HG03442 (cell line): Measurements from ENCODE around the gene OR52W1.
"Not testable (repeated sequence)": the region's sequence is repeated elsewhere in the genome, so short reads cannot be mapped to it uniquely, and the experiment has no call there.

Source experiments
- ATAC-seq: cut with Tn5 transposase; IDR thresholded peaks from one replicate; pipeline ENCODE4 v1.9.1; 2021; ENCODE audit warnings: mild to moderate bottlenecking, moderate library complexity; ENCODE audit not compliant: unreplicated experiment

Gene OR52W1

GRCh38 chr11:6216501-6216900 lies 17.5 kb downstream of the OR52W1 start:
- no peak for ATAC-seq

DNA sequence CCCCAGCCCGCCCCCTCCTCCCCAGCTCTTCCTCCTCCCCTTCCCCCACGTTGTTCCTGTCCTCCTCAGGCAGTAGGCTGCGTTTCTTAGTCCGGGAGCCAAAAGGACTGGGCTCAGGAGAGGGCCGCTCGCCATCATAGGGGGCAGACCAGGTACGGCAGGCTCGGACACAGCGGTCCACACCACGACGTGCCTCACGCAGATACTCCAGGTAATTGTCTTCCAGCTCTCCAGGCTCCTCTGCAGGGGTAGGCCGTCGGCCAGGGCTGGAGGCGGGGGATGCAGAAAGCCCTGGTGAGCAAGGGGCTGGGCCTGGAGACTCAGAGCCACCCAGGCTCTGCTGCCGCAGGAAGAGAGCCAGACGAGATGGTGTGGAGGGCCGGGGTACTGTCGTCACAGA lies 18.7 kb downstream of the OR52W1 start:
- no peak for ATAC-seq

DNA sequence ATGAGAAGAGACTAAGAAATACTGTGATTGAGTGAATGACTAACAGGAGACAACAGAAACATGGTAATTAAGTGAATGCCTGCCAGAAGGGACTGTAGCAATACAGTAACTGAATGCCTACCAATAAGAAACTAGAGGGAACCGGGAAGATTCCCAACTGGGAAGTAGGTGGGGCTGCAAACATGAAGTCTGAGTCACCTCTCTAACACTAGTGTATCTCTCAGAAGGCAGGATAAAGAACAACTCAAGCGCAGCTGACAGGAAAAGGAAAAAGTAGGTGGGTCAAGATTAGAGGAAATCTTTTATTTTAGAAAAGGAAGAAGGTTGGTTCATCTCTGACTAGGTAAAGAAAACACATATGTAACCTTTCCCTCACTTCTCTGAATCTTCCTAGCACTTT lies 20.3 kb downstream of the OR52W1 start:
- ATAC-seq, result no peak

GRCh38 chr11:6223854-6224253 lies 24.8 kb downstream of the OR52W1 start:
- no peak for ATAC-seq

DNA sequence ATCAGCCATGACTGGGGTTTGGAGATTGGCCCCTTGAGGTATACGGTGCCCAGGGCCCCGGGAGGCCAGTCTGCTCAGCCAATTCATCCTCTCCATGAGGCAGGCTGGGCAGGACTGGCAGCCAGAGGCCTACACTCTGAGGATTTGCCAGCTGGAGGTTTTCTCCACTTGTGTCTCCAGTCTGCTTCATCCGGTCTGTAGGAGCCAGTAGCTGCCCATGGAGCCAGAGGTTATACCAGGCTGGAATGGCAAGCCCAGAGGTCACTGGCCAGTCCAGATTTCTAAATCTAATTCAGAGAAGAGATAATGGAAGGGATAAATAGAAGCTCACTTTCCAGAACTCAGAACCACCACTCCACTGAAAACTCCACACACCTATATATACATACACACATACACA lies 25.4 kb downstream of the OR52W1 start:
- ATAC-seq, result no peak

DNA sequence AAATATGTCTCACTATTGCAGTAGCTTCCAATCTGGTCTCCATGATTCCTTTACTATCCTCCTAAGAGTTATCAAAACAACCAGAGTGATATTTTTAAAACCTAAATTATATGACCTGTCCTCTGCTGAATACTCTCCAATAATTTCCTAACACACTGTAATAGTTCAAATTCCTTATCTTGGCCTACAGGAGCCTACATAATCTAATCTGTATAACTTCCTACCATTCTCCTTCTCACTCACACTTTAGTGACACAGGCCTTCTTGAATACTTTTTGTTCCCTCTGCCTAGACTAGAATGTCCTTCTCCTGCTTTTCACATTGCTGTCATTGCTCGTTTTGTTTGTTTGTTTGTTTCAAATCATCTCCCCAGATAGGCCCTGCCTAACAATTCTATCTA lies 26.0 kb downstream of the OR52W1 start:
- ATAC-seq, result no peak

GRCh38 chr11:6225896-6226295 lies 26.9 kb downstream of the OR52W1 start:
- no peak for ATAC-seq

- ATAC-seq, result no peak
These were observed 29.5 kb downstream of the OR52W1 start for GRCh38 chr11:6228520-6228919.

- ATAC-seq, result no peak
These were observed 30.9 kb downstream of the OR52W1 start for GRCh38 chr11:6229911-6230310.

GRCh38 chr11:6232899-6233298 lies 33.9 kb downstream of the OR52W1 start:
- no peak for ATAC-seq

DNA sequence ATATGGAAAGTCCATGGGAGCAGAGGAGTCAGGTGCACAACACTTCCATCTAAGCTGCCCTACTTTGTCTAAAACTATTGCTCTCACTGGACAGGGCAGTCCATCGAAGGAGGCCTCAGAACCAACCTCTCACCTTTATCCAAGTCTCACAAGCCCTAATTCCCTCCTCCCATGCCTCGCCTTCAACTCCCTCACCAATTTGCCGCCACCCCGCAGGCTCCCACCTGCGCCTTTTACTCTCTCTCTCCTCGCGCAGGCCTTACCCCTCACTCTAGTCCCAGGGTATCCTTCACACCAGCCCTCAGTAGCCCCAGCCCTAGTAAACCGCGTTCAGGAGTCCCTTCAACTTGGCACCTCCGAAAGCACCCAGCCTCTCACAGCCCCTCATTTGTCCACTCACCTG lies 35.0 kb downstream of the OR52W1 start:
- ATAC-seq, result no peak

- peak; percentile 95 for ATAC-seq
These were observed 35.5 kb downstream of the OR52W1 start, which contains the start of gene FHIP1B for GRCh38 chr11:6234387-6235107. TSS of gene FHIP1B (minus strand) at chr11:6234636. CDS start at chr11:6224516, 10,120 bp downstream.

DNA sequence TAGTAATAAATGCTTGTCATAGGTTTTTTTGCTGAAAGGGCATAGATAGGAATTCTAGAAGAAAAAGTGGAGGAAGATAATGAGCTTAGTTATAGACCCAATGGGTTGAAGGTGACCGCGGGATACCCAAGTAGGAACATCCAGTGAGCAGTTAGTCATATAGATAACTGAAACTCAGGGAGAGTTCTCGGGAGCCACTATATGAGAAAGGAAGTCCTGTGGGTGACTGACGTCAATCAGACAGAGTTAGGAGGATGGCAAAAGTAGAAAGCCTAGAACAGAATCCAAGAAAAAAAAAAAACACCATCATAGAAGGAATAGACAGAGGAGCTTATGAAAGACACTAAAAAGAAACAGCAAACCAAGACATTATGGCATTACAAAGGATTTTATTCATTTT lies 38.2 kb downstream of the OR52W1 start:
- ATAC-seq, result no peak

GRCh38 chr11:6237761-6238302 lies 38.8 kb downstream of the OR52W1 start:
- ATAC-seq, result no peak

GRCh38 chr11:6238902-6239301 lies 39.9 kb downstream of the OR52W1 start, which contains the start of gene CNGA4:
TSS of gene CNGA4 (plus strand) at chr11:6239089. CDS start at chr11:6239207, 118 bp downstream.
- no peak for ATAC-seq

GRCh38 chr11:6240139-6240538 lies 41.1 kb downstream of the OR52W1 start:
- no peak for ATAC-seq

- ATAC-seq, result no peak
These were observed 41.8 kb downstream of the OR52W1 start for GRCh38 chr11:6240781-6241180.

DNA sequence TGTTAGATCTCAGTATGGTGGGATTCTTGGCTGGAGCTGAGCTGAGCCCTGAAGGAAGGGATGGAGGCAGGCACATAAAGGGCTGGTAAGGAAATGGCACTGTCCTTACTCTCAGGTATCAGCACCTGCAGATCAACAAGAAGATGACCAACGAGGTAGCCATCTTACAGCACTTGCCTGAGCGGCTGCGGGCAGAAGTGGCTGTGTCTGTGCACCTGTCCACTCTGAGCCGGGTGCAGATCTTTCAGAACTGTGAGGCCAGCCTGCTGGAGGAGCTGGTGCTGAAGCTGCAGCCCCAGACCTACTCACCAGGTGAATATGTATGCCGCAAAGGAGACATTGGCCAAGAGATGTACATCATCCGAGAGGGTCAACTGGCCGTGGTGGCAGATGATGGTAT lies 42.3 kb downstream of the OR52W1 start:
- ATAC-seq, result no peak

DNA sequence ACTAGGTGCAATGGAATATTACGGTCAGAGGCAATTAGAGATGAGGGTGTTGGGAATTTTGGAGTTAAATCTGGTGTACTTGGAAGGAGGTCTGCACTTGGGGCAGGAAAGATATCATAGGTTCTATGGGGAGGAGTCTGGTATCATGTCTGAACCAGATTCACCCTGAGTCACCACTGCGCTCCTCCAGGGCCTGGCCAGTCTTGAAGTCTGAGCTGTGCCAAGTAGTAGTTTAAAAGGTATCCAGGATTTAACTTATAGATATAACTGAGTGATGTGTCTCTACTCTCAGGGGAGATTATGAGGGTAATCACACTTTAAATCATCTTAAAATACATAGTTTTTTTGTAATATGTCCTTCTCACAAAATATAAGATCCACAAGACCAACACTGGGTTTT lies 46.5 kb downstream of the OR52W1 start:
- no peak for ATAC-seq

- no peak for ATAC-seq
These were observed 49.2 kb downstream of the OR52W1 start for GRCh38 chr11:6248248-6248647.

GRCh38 chr11:6248897-6249296 lies 49.9 kb downstream of the OR52W1 start:
- not testable (repeated sequence) for ATAC-seq
